WTC11 (cell line): ENCODE measurements around the gene C1orf167. TPM values are rescaled to one million over a fixed set of nuclear protein-coding genes. Genes with fewer than 3 reads are reported as not detected.

Source experiments
- ATAC-seq: fragments of 200-7000 bp; cut with Tn5 transposase; 2 replicates; pipeline ENCODE4 v1.10.0; 2021; ENCODE audit warnings: mild to moderate bottlenecking, moderate library complexity
- CTCF ChIA-PET: fragments of 300-600 bp; sonication (Branson Sonifier 250); formaldehyde crosslinking; loops from one replicate; lab custom pipeline; 2021; ENCODE audit warnings: antibody characterized with exemption; lab: Charles Lee
- POLR2A ChIA-PET: fragments of 350-600 bp; sonication (Branson Sonifier 250); formaldehyde crosslinking; loops from one replicate; lab custom pipeline; 2021; ENCODE audit warnings: antibody characterized with exemption; lab: Charles Lee
- DNase-seq: peaks from one replicate; pipeline ENCODE4 v3.0.0; 2021; ENCODE audit warnings: low spot score
- H3K27ac Mint-ChIP-seq: 2 replicates; pipeline ENCODE4 v1.8.0; 2021; ENCODE audit warnings: mixed read lengths
- H3K27me3 Mint-ChIP-seq: 2 replicates; pipeline ENCODE4 v1.8.0; 2021; ENCODE audit warnings: low read depth, mild to moderate bottlenecking, moderate library complexity, mixed read lengths
- H3K36me3 Mint-ChIP-seq: 2 replicates; pipeline ENCODE4 v1.8.0; 2021; ENCODE audit warnings: mixed read lengths
- H3K4me1 Mint-ChIP-seq: 2 replicates; pipeline ENCODE4 v1.8.0; 2022; ENCODE audit warnings: mixed read lengths
- H3K4me3 Mint-ChIP-seq: 2 replicates; pipeline ENCODE4 v1.8.0; 2021; ENCODE audit warnings: mild to moderate bottlenecking, moderate library complexity, mixed read lengths
- H3K9me3 Mint-ChIP-seq: 2 replicates; pipeline ENCODE4 v1.8.0; 2021; ENCODE audit warnings: mixed read lengths
- ATF1 ChIP-seq: sonication (generic); formaldehyde crosslinking; IDR thresholded peaks from 2 replicates; pipeline ENCODE4 v1.8.1; 2023; ENCODE audit warnings: mild to moderate bottlenecking, moderate library complexity, missing genetic modification reagents
- ETV6 ChIP-seq: sonication (generic); formaldehyde crosslinking; IDR thresholded peaks from 2 replicates; pipeline ENCODE4 v1.8.1; 2022; ENCODE audit warnings: mild to moderate bottlenecking, missing genetic modification reagents
- FOXJ3 ChIP-seq: sonication (generic); formaldehyde crosslinking; IDR thresholded peaks from 2 replicates; pipeline ENCODE4 v1.9.0; 2021; ENCODE audit warnings: missing genetic modification reagents, mild to moderate bottlenecking, borderline replicate concordance
- HMGA2 ChIP-seq: fragments of 250-450 bp; sonication (Bioruptor Pico); IDR thresholded peaks from 2 replicates; pipeline ENCODE4 v1.4.0; 2021; ENCODE audit warnings: mild to moderate bottlenecking, moderate library complexity
- MXD4 ChIP-seq: fragments of 250-450 bp; sonication (Bioruptor Pico); IDR thresholded peaks from 2 replicates; pipeline ENCODE4 v1.8.0; 2021; ENCODE audit warnings: mild to moderate bottlenecking, moderate library complexity, borderline replicate concordance
- NFE2L1 ChIP-seq: sonication (generic); formaldehyde crosslinking; IDR thresholded peaks from 2 replicates; pipeline ENCODE4 v1.8.1; 2023; ENCODE audit warnings: missing genetic modification reagents
- NR2C2 ChIP-seq: sonication (generic); formaldehyde crosslinking; IDR thresholded peaks from 2 replicates; pipeline ENCODE4 v1.8.0; 2022; ENCODE audit warnings: mild to moderate bottlenecking, missing genetic modification reagents
- NR3C1 ChIP-seq: sonication (generic); formaldehyde crosslinking; conservative IDR thresholded peaks from 2 replicates; pipeline ENCODE4 v1.8.1; 2023; ENCODE audit warnings: low read depth, mild to moderate bottlenecking, missing genetic modification reagents
- ZBTB21 ChIP-seq: sonication (generic); formaldehyde crosslinking; IDR thresholded peaks from 2 replicates; pipeline ENCODE4 v1.8.1; 2023; ENCODE audit warnings: mild to moderate bottlenecking, missing genetic modification reagents, borderline replicate concordance
- ZNF219 ChIP-seq: sonication (generic); formaldehyde crosslinking; IDR thresholded peaks from 2 replicates; pipeline ENCODE4 v1.8.0; 2023; ENCODE audit warnings: missing genetic modification reagents, mild to moderate bottlenecking, borderline replicate concordance
- ZNF416 ChIP-seq: fragments of 250-450 bp; sonication (Bioruptor Pico); IDR thresholded peaks from 2 replicates; pipeline ENCODE4 v1.9.0; 2021; ENCODE audit warnings: mild to moderate bottlenecking, inconsistent platforms
- total RNA-seq: library from RNA; stranded (reverse); gene quantifications from 3 replicates; pipeline ENCODE4 v1.2.3, GENCODE V29; 2021
- TF ChIP-seq, protein P1 (sequence below): fragments of 250-450 bp; sonication (Bioruptor Pico); conservative IDR thresholded peaks from 2 replicates; pipeline ENCODE4 v1.9.0; 2021; ENCODE audit warnings: mild to moderate bottlenecking
- TF ChIP-seq, protein P2 (sequence below): sonication (generic); formaldehyde crosslinking; IDR thresholded peaks from 2 replicates; pipeline ENCODE4 v1.8.1; 2022; ENCODE audit warnings: missing genetic modification reagents, borderline replicate concordance
- TF ChIP-seq, protein P3 (sequence below): fragments of 200-600 bp; IDR thresholded peaks from 2 replicates; pipeline ENCODE4 v1.8.0; 2022; ENCODE audit warnings: antibody characterized with exemption
- TF ChIP-seq, protein P4 (sequence below): sonication (generic); formaldehyde crosslinking; IDR thresholded peaks from 2 replicates; pipeline ENCODE4 v1.8.0; 2022; ENCODE audit warnings: mild to moderate bottlenecking, missing genetic modification reagents
- TF ChIP-seq, protein P5 (sequence below): fragments of 250-450 bp; sonication (Bioruptor Pico); IDR thresholded peaks from 2 replicates; pipeline ENCODE4 v1.9.0; 2021; ENCODE audit warnings: mild to moderate bottlenecking
- TF ChIP-seq, protein P6 (sequence below): sonication (generic); formaldehyde crosslinking; IDR thresholded peaks from 2 replicates; pipeline ENCODE4 v1.8.1; 2022; ENCODE audit warnings: mild to moderate bottlenecking, missing genetic modification reagents, moderate library complexity, borderline replicate concordance
- TF ChIP-seq, protein P7 (sequence below): sonication (generic); formaldehyde crosslinking; IDR thresholded peaks from 2 replicates; pipeline ENCODE4 v1.8.0; 2022; ENCODE audit warnings: mild to moderate bottlenecking, missing genetic modification reagents

C1orf167 gene
- total RNA-seq, 1 experiment from 2014 or later = 1.2 TPM

DNA sequence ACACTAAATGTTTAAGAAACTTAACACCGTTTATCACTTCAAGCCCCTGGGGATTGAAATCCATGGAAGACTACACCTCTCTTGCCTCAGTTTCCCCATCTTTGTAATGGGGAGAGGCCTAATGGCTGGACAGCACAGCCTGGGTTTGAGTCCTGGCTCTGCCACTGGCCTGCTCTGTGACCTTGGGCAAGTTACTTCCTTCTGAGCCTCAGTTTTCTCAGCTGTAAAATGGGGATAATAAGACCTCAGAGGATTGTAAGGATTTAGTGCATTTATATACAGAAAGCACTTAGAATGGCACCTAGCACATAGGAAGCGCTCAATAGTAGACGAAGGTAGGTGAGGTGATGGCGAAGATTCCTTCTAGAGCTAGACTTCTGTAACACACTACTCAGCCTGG is 20.5 kb upstream of the C1orf167 start:
- H3K27ac Mint-ChIP-seq = no peak overlapping the region
- no peak for ATAC-seq
- DNase-seq = no peak
- peaks cover 28% of the 10 kb centered on the region for H3K4me1 Mint-ChIP-seq
- ChIA-PET POLR2A (no interaction called here), CTCF (interaction anchor here (0.6 to 2.6 kb wide), 13 partner anchors 17 to 261 kb away, joined by 3 to 10 read pairs (median 5); partner anchors contain the start of genes DRAXIN and FBXO6)
- no peaks in the 10 kb centered on the region for H3K27me3 Mint-ChIP-seq
- no peaks in the 10 kb centered on the region for H3K9me3 Mint-ChIP-seq
- TF ChIP-seq, protein P1, sequence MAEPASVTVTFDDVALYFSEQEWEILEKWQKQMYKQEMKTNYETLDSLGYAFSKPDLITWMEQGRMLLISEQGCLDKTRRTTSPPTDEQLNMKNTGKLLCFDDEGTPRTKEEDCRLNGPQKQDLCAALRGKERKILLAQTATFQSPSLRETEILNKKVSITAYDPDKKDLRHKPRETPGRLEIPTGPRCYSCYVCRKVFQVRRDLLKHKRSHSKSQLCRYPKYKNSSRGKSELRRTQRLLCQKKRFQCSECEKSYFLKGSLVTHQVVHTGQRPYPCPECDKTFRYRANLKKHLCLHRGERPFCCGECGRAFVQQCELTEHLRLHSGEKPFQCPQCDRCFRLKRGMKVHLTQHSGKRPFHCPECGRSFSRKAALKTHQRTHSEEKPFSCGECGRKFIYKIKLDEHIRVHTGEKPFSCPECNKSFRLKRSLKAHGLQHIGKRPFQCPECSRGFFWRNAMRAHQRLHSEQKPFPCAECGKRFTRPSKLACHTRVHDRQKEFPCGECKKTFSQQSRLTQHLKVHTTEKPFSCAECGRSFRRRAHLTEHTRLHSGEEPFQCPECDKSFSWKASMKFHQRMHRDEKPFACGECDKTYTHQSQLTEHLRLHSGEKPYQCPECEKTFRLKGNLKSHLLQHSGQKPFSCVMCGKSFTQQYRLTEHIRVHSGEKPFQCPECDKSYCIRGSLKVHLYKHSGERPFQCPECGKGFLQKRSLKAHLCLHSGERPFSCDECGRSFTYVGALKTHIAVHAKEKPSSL = no peak
- TF ChIP-seq ZBTB21 (CRISPR knock-in tag) = no peak
- no peak overlapping the region for H3K4me3 Mint-ChIP-seq
- H3K36me3 Mint-ChIP-seq = peaks cover 9% of the 10 kb centered on the region

DNA sequence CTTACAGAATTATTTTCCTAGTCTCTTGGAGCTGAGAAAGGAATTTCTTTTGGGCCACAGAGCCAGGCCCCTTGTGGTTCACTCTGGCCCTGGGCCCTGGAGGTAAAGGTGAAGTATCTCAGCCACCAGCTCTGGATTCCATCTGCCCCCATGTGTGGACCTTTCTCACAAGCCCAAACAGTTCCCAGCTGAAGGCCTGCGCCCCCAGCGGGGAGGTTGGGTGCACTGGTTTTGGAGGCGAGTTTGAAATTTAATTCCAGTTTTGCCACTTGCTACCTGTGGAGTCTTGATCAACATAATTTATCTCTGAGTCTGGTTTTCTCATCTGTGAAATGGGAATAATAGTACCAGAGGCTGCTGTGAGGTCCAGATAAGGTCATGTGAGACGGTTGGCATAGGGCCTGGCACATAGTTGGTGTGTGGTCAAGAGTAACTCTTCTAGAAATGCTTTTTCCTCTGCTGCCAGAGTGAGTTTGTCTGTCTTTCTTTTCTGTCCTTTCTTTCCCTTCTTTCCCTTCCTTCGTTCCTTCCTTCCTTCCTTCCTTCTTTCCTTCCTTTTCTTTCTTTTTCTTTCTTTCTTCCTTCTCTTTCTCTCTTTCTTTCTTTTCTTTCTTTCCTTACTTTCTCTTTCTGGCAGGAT is 20.0 kb upstream of the C1orf167 start:
- H3K9me3 Mint-ChIP-seq = no peaks in the 10 kb centered on the region
- DNase-seq (no peak), ATAC-seq (0 out of 2 replicates have a peak, but pooled peaks have one; percentile 33)
- H3K27ac Mint-ChIP-seq = no peak overlapping the region
- ChIA-PET POLR2A (no interaction called here), CTCF (interaction anchor here (0.6 to 2.6 kb wide), 12 partner anchors 17 to 261 kb away, joined by 3 to 10 read pairs (median 5); partner anchors contain the start of genes DRAXIN and FBXO6)
- H3K4me1 Mint-ChIP-seq = peaks cover 28% of the 10 kb centered on the region
- peaks cover 14% of the 10 kb centered on the region for H3K36me3 Mint-ChIP-seq
- TF ChIP-seq NR3C1 (CRISPR knock-in tag) = no peak
- no peak for TF ChIP-seq ZNF219 (CRISPR knock-in tag)
- TF ChIP-seq, protein P2, sequence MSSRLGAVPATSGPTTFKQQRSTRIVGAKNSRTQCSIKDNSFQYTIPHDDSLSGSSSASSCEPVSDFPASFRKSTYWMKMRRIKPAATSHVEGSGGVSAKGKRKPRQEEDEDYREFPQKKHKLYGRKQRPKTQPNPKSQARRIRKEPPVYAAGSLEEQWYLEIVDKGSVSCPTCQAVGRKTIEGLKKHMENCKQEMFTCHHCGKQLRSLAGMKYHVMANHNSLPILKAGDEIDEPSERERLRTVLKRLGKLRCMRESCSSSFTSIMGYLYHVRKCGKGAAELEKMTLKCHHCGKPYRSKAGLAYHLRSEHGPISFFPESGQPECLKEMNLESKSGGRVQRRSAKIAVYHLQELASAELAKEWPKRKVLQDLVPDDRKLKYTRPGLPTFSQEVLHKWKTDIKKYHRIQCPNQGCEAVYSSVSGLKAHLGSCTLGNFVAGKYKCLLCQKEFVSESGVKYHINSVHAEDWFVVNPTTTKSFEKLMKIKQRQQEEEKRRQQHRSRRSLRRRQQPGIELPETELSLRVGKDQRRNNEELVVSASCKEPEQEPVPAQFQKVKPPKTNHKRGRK = peak; percentile 32; the same call in 1 of the 2 replicates
- TF ChIP-seq, protein P3, sequence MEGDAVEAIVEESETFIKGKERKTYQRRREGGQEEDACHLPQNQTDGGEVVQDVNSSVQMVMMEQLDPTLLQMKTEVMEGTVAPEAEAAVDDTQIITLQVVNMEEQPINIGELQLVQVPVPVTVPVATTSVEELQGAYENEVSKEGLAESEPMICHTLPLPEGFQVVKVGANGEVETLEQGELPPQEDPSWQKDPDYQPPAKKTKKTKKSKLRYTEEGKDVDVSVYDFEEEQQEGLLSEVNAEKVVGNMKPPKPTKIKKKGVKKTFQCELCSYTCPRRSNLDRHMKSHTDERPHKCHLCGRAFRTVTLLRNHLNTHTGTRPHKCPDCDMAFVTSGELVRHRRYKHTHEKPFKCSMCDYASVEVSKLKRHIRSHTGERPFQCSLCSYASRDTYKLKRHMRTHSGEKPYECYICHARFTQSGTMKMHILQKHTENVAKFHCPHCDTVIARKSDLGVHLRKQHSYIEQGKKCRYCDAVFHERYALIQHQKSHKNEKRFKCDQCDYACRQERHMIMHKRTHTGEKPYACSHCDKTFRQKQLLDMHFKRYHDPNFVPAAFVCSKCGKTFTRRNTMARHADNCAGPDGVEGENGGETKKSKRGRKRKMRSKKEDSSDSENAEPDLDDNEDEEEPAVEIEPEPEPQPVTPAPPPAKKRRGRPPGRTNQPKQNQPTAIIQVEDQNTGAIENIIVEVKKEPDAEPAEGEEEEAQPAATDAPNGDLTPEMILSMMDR = no peak
- TF ChIP-seq NFE2L1 = no peak
- TF ChIP-seq, protein P4, sequence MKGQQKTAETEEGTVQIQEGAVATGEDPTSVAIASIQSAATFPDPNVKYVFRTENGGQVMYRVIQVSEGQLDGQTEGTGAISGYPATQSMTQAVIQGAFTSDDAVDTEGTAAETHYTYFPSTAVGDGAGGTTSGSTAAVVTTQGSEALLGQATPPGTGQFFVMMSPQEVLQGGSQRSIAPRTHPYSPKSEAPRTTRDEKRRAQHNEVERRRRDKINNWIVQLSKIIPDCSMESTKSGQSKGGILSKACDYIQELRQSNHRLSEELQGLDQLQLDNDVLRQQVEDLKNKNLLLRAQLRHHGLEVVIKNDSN (CRISPR knock-in tag) = no peak
- TF ChIP-seq ETV6 (CRISPR knock-in tag) = no peak
- no peak for TF ChIP-seq FOXJ3 (CRISPR knock-in tag)
- H3K27me3 Mint-ChIP-seq = no peaks in the 10 kb centered on the region
- no peak overlapping the region for H3K4me3 Mint-ChIP-seq

DNA sequence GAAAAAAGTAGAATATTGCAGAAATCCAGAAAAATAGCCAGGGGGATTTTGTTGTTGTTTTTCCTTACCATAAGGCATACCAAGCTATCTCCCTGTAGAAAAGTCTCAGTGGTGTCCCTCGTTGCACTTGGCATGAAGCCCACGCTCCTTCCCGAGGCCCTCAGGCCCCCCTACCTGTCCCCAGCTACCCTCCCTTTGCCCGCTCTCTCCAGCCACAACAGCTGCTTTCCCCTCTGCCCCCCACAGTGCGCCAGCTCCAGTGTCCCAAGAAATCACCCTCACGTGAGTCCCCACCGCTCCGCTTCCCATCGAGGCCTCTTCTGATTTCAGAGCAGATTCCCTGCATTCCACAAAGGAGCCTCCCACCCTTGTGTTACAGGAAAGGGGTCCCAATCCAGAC is 17.7 kb upstream of the C1orf167 start:
- DNase-seq (no peak), ATAC-seq (no peak)
- H3K9me3 Mint-ChIP-seq = no peaks in the 10 kb centered on the region
- no peak overlapping the region for H3K4me3 Mint-ChIP-seq
- TF ChIP-seq, protein P5, sequence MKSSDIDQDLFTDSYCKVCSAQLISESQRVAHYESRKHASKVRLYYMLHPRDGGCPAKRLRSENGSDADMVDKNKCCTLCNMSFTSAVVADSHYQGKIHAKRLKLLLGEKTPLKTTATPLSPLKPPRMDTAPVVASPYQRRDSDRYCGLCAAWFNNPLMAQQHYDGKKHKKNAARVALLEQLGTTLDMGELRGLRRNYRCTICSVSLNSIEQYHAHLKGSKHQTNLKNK = no peak
- TF ChIP-seq, protein P1 = no peak
- no peak for TF ChIP-seq HMGA2
- TF ChIP-seq, protein P6, sequence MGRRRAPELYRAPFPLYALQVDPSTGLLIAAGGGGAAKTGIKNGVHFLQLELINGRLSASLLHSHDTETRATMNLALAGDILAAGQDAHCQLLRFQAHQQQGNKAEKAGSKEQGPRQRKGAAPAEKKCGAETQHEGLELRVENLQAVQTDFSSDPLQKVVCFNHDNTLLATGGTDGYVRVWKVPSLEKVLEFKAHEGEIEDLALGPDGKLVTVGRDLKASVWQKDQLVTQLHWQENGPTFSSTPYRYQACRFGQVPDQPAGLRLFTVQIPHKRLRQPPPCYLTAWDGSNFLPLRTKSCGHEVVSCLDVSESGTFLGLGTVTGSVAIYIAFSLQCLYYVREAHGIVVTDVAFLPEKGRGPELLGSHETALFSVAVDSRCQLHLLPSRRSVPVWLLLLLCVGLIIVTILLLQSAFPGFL = no peak
- no peak for TF ChIP-seq ATF1 (CRISPR knock-in tag)
- TF ChIP-seq MXD4 (CRISPR knock-in tag) = no peak
- no peak for TF ChIP-seq NR2C2 (CRISPR knock-in tag)
- no peak for TF ChIP-seq ZNF416
- TF ChIP-seq, protein P7, sequence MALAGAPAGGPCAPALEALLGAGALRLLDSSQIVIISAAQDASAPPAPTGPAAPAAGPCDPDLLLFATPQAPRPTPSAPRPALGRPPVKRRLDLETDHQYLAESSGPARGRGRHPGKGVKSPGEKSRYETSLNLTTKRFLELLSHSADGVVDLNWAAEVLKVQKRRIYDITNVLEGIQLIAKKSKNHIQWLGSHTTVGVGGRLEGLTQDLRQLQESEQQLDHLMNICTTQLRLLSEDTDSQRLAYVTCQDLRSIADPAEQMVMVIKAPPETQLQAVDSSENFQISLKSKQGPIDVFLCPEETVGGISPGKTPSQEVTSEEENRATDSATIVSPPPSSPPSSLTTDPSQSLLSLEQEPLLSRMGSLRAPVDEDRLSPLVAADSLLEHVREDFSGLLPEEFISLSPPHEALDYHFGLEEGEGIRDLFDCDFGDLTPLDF (CRISPR knock-in tag) = no peak
- TF ChIP-seq, all 79 proteins: peak for 0
- Mint-ChIP-seq H3K36me3 (peaks cover 20% of the 10 kb centered on the region), H3K4me1 (peaks cover 20% of the 10 kb centered on the region), H3K27me3 (no peaks in the 10 kb centered on the region), H3K27ac (peak overlapping the region; percentile 72; the same call in 1 of the 2 replicates)
- ChIA-PET CTCF (no interaction called here), POLR2A (no interaction called here)
